Ishikawa (cell line): Measurements from ENCODE around the gene HHAT.
A peak's percentile ranks its signal among the peaks of the same experiment; 100 is the strongest.

Experiments
- CEBPB ChIP-seq: IDR thresholded peaks from 2 replicates; pipeline ENCODE4 v1.6.1; 2012
- CREB1 ChIP-seq: IDR thresholded peaks from 2 replicates; pipeline ENCODE4 v1.6.1; 2012; ENCODE audit warnings: low read depth
- EGR1 ChIP-seq: IDR thresholded peaks from 2 replicates; pipeline ENCODE4 v1.6.1; 2012
- EP300 ChIP-seq: IDR thresholded peaks from 2 replicates; pipeline ENCODE4 v1.6.1; 2012; ENCODE audit warnings: borderline replicate concordance
- FOXM1 ChIP-seq: IDR thresholded peaks from 2 replicates; pipeline ENCODE4 v1.6.1; 2012; ENCODE audit warnings: low read depth, borderline replicate concordance
- MAX ChIP-seq: IDR thresholded peaks from 2 replicates; pipeline ENCODE4 v1.6.1; 2012
- NFIC ChIP-seq: IDR thresholded peaks from 2 replicates; pipeline ENCODE4 v1.6.1; 2012
- RAD21 ChIP-seq: IDR thresholded peaks from 2 replicates; pipeline ENCODE4 v1.6.1; 2012; ENCODE audit warnings: low read depth
- REST ChIP-seq: IDR thresholded peaks from 2 replicates; pipeline ENCODE4 v1.6.1; 2012; ENCODE audit warnings: low read depth, mild to moderate bottlenecking
- TAF1 ChIP-seq: IDR thresholded peaks from 2 replicates; pipeline ENCODE4 v1.6.1; 2012; ENCODE audit warnings: low read depth, mild to moderate bottlenecking
- TCF12 ChIP-seq: IDR thresholded peaks from 2 replicates; pipeline ENCODE4 v1.6.1; 2012; ENCODE audit warnings: low read depth
- TEAD4 ChIP-seq: IDR thresholded peaks from 2 replicates; pipeline ENCODE4 v1.6.1; 2012
- USF1 ChIP-seq: IDR thresholded peaks from 2 replicates; pipeline ENCODE4 v1.6.1; 2012
- YY1 ChIP-seq: IDR thresholded peaks from 2 replicates; pipeline ENCODE4 v1.6.1; 2012; ENCODE audit warnings: low read depth
- ZBTB7A ChIP-seq: IDR thresholded peaks from 2 replicates; pipeline ENCODE4 v1.6.1; 2012; ENCODE audit warnings: low read depth

Gene HHAT

GRCh38 chr1:210328746-210329503 is at the start of gene HHAT:
TSS of gene HHAT (plus strand) at chr1:210328902. CDS start at chr1:210348976, 20,074 bp downstream.
- TF ChIP-seq REST (no peak), MAX (peak; percentile 18; the same call in 1 of the 2 replicates), NFIC (0 out of 2 replicates have a peak, but pooled peaks have one; percentile 22), TCF12 (peak; percentile 29; the same call in 1 of the 2 replicates)

- no peak for TF ChIP-seq ZBTB7A
- TF ChIP-seq TAF1 = no peak
- TF ChIP-seq EP300 = no peak
- TF ChIP-seq NFIC = no peak
- TF ChIP-seq MAX = no peak
- TF ChIP-seq RAD21 = no peak
- no peak for TF ChIP-seq USF1
- no peak for TF ChIP-seq TEAD4
Observed at GRCh38 chr1:210280221-210280620, 48.5 kb upstream of the HHAT start.

- TF ChIP-seq TCF12 (no peak), YY1 (no peak), ZBTB7A (no peak), CEBPB (no peak), CREB1 (no peak), MAX (no peak), FOXM1 (no peak), TAF1 (no peak), EGR1 (no peak), EP300 (no peak), TEAD4 (no peak), NFIC (no peak), REST (no peak), USF1 (no peak), RAD21 (no peak)
Observed at GRCh38 chr1:210288116-210288515, 40.6 kb upstream of the HHAT start.

- no peak for TF ChIP-seq EGR1
- TF ChIP-seq REST = no peak
- no peak for TF ChIP-seq CEBPB
- TF ChIP-seq YY1 = no peak
- TF ChIP-seq RAD21 = no peak
Observed at GRCh38 chr1:210289248-210289647, 39.5 kb upstream of the HHAT start.
